PC-3 (cell line): ENCODE data around the gene LRRC7. TPM values are rescaled to one million over a fixed set of nuclear protein-coding genes. Genes with fewer than 3 reads are reported as not detected.

Experiments used
- ATAC-seq: fragments of 200-7000 bp; cut with Tn5 transposase; 2 replicates; pipeline ENCODE4 v1.9.1; 2020; ENCODE audit warnings: mild to moderate bottlenecking, moderate library complexity
- BruUV-seq: library from RNA; stranded (reverse); fragments of 400-500 nt; replicated peaks from 2 replicates; lab custom pipeline; 2021; lab: Mats Ljungman, UMichigan
- CTCF ChIA-PET: fragments of 300-600 bp; sonication (Branson Sonifier 250); formaldehyde crosslinking; loops from one replicate; lab custom pipeline; 2022; ENCODE audit warnings: antibody characterized with exemption; lab: Charles Lee
- POLR2A ChIA-PET: fragments of 300-600 bp; sonication (Branson Sonifier 250); formaldehyde crosslinking; loops from one replicate; lab custom pipeline; 2022; ENCODE audit warnings: antibody characterized with exemption; ENCODE audit not compliant: unreplicated experiment; lab: Charles Lee
- DNase-seq: peaks from one replicate; pipeline ENCODE4 v3.0.0-alpha.2; 2015
- H2AFZ ChIP-seq: fragments of 300-600 bp; sonication (generic); 2 replicates; pipeline ENCODE4 v1.6.0; 2016; ENCODE audit warnings: antibody characterized with exemption, low read length
- H3F3A ChIP-seq: fragments of 300-600 bp; sonication (generic); one replicate; pipeline ENCODE4 v1.6.0; 2017; ENCODE audit warnings: antibody characterized with exemption, low read length, control low read depth, mild to moderate bottlenecking; ENCODE audit not compliant: unreplicated experiment
- H3K27ac ChIP-seq: fragments of 300-600 bp; sonication (generic); 2 replicates; pipeline ENCODE4 v1.5.1; 2016; ENCODE audit warnings: mild to moderate bottlenecking, low read length
- H3K27me3 ChIP-seq: fragments of 300-600 bp; sonication (generic); 2 replicates; pipeline ENCODE4 v1.6.1; 2016; ENCODE audit warnings: low read length, mixed read lengths
- H3K36me3 ChIP-seq: fragments of 300-600 bp; sonication (generic); 2 replicates; pipeline ENCODE4 v1.6.1; 2016; ENCODE audit warnings: low read depth, mixed run types, low read length, mixed read lengths
- H3K4me1 ChIP-seq: fragments of 300-600 bp; sonication (generic); 2 replicates; pipeline ENCODE4 v1.5.1; 2016; ENCODE audit warnings: low read length; ENCODE audit not compliant: insufficient read depth
- H3K4me2 ChIP-seq: fragments of 300-600 bp; sonication (generic); 2 replicates; pipeline ENCODE4 v1.6.0; 2016; ENCODE audit warnings: low read length
- H3K4me3 ChIP-seq: fragments of 300-600 bp; sonication (generic); 2 replicates; pipeline ENCODE4 v1.5.1; 2016; ENCODE audit warnings: mild to moderate bottlenecking, low read length, mixed read lengths
- H3K79me2 ChIP-seq: fragments of 300-600 bp; sonication (generic); 2 replicates; pipeline ENCODE4 v1.6.1; 2017; ENCODE audit warnings: low read length, mixed read lengths
- H3K9ac ChIP-seq: fragments of 300-600 bp; sonication (generic); 2 replicates; pipeline ENCODE4 v1.6.0; 2016; ENCODE audit warnings: mild to moderate bottlenecking, low read length
- H3K9me2 ChIP-seq: fragments of 300-600 bp; sonication (generic); replicated peaks from 2 replicates; pipeline ENCODE4 v1.6.1; 2016; ENCODE audit warnings: mixed run types, low read length, mixed read lengths
- H3K9me3 ChIP-seq: fragments of 300-600 bp; sonication (generic); 2 replicates; pipeline ENCODE4 v1.6.1; 2016; ENCODE audit warnings: low read length, mixed read lengths
- H4K20me1 ChIP-seq: fragments of 300-600 bp; sonication (generic); 2 replicates; pipeline ENCODE4 v1.6.1; 2016; ENCODE audit warnings: low read length, mixed read lengths
- CTCF ChIP-seq: fragments of 300-600 bp; sonication (generic); conservative IDR thresholded peaks from 2 replicates; pipeline ENCODE4 v1.5.1; 2017; ENCODE audit warnings: antibody characterized with exemption, low read depth, mild to moderate bottlenecking, low read length
- EZH2 ChIP-seq: fragments of 300-600 bp; sonication (generic); IDR thresholded peaks from one replicate; pipeline ENCODE4 v1.6.1; 2017; ENCODE audit warnings: antibody characterized with exemption, mild to moderate bottlenecking, low read length; ENCODE audit not compliant: unreplicated experiment
- EZH2phosphoT487 ChIP-seq: fragments of 300-600 bp; sonication (generic); IDR thresholded peaks from 2 replicates; pipeline ENCODE4 v1.6.1; 2018; ENCODE audit warnings: mild to moderate bottlenecking, antibody characterized with exemption, low read length, borderline replicate concordance
- intact Hi-C: fragments of 100-400 bp; cut with micrococcal nuclease; formaldehyde crosslinking; loops from 2 replicates; pipeline ENCODE4 v1.9.0; 2023
- total RNA-seq: library from RNA; depleted of rRNA; stranded (reverse); fragments of >200 nt; gene quantifications from 2 replicates; pipeline ENCODE4 v1.2.3, GENCODE V29; 2014

Gene LRRC7
- total RNA-seq, 1 experiment from 2014 or later, result 0.04 TPM

GRCh38 chr1:70168283-70168682 is 600.6 kb downstream of the LRRC7 start:
- Histone ChIP-seq H3K4me2 (no peak overlapping the region), H3K9me3 (no peaks in the 10 kb centered on the region), H3K27me3 (no peaks in the 10 kb centered on the region), H3K9me2 (no peaks in the 10 kb centered on the region), H4K20me1 (no peaks in the 10 kb centered on the region), H3K27ac (no peak overlapping the region), H3F3A (no peaks in the 10 kb centered on the region), H3K9ac (no peak overlapping the region), H3K4me3 (no peak overlapping the region), H3K79me2 (no peaks in the 10 kb centered on the region), H2AFZ (no peak overlapping the region), H3K36me3 (no peaks in the 10 kb centered on the region), H3K4me1 (no peaks in the 10 kb centered on the region)
- DNase-seq (no peak), ATAC-seq (no peak)
- ChIA-PET CTCF (no interaction called here), POLR2A (no interaction called here)
- intact Hi-C loops, result no loop called here
- BruUV-seq, result no TSS peak
- TF ChIP-seq CTCF (no peak), EZH2phosphoT487 (no peak), EZH2 (no peak)

GRCh38 chr1:70169018-70169839 is 601.5 kb downstream of the LRRC7 start:
- no peak overlapping the region for H3K4me2 ChIP-seq
- no peaks in the 10 kb centered on the region for H3K4me1 ChIP-seq
- H3K9ac ChIP-seq, result no peak overlapping the region
- H3F3A ChIP-seq, result no peaks in the 10 kb centered on the region
- H4K20me1 ChIP-seq, result no peaks in the 10 kb centered on the region
- BruUV-seq, result no TSS peak
- ATAC-seq (peak; percentile 24; the same call in 1 of the 2 replicates), DNase-seq (no peak)
- H3K27me3 ChIP-seq, result no peaks in the 10 kb centered on the region
- no peaks in the 10 kb centered on the region for H3K9me2 ChIP-seq
- TF ChIP-seq EZH2 (no peak), CTCF (no peak), EZH2phosphoT487 (no peak)
- intact Hi-C loops, result no loop called here
- no peak overlapping the region for H3K27ac ChIP-seq
- H3K79me2 ChIP-seq, result no peaks in the 10 kb centered on the region
- H3K4me3 ChIP-seq, result no peak overlapping the region
- ChIA-PET POLR2A (no interaction called here), CTCF (no interaction called here)
- H3K9me3 ChIP-seq, result no peaks in the 10 kb centered on the region
- H3K36me3 ChIP-seq, result no peaks in the 10 kb centered on the region
- no peak overlapping the region for H2AFZ ChIP-seq

GRCh38 chr1:70171512-70171911 is 603.8 kb downstream of the LRRC7 start:
- Histone ChIP-seq H3K79me2 (no peaks in the 10 kb centered on the region), H3F3A (no peaks in the 10 kb centered on the region), H3K4me3 (no peak overlapping the region), H3K4me2 (no peak overlapping the region), H3K36me3 (no peaks in the 10 kb centered on the region), H3K4me1 (no peaks in the 10 kb centered on the region), H3K9me2 (no peaks in the 10 kb centered on the region), H3K9me3 (no peaks in the 10 kb centered on the region), H3K27me3 (no peaks in the 10 kb centered on the region), H3K27ac (no peak overlapping the region), H2AFZ (no peak overlapping the region), H4K20me1 (no peaks in the 10 kb centered on the region), H3K9ac (no peak overlapping the region)
- TF ChIP-seq CTCF (no peak), EZH2 (no peak), EZH2phosphoT487 (no peak)
- ChIA-PET POLR2A (no interaction called here), CTCF (no interaction called here)
- ATAC-seq (no peak), DNase-seq (no peak)
- BruUV-seq, result no TSS peak
- intact Hi-C loops, result no loop called here
